GM13976 (cell line): ENCODE measurements around the gene MORN1.

Experiments used
- DNase-seq: peaks from one replicate; pipeline ENCODE4 v3.0.0; 2012; ENCODE audit warnings: low spot score
- CTCF ChIP-seq: IDR thresholded peaks from 2 replicates; pipeline ENCODE4 v1.5.1; 2012; ENCODE audit warnings: borderline replicate concordance, mild to moderate bottlenecking; ENCODE audit not compliant: insufficient read depth; ENCODE audit errors: extremely low read depth, missing control alignments, control extremely low read depth
- in situ Hi-C: fragments of 300-500 bp; cut with MboI; formaldehyde crosslinking; loops from one replicate; pipeline ENCODE4 v1.12.0; 2022; ENCODE audit warnings: low sequenced_read_pairs, mixed read lengths, inconsistent platforms; ENCODE audit not compliant: unreplicated experiment

Gene MORN1

GRCh38 chr1:2435746-2436355 lies 44.5 kb upstream of the MORN1 start:
- in situ Hi-C loops, result no loop called here
- no peak for TF ChIP-seq CTCF

GRCh38 chr1:2435091-2435490 lies 43.7 kb upstream of the MORN1 start:
- in situ Hi-C loops, result no loop called here
- no peak for DNase-seq
- TF ChIP-seq CTCF, result no peak

More at GRCh38 chr1:2435746-2436355, 44.5 kb upstream of the MORN1 start:
- DNase-seq, result no peak

- in situ Hi-C loops, result no loop called here
- no peak for TF ChIP-seq CTCF
- no peak for DNase-seq
Observed at GRCh38 chr1:2433936-2434655, 42.7 kb upstream of the MORN1 start.

GRCh38 chr1:2433196-2433595 lies 41.8 kb upstream of the MORN1 start:
- TF ChIP-seq CTCF, result no peak
- DNase-seq, result no peak
- in situ Hi-C loops, result no loop called here

GRCh38 chr1:2432441-2432844 lies 41.1 kb upstream of the MORN1 start:
- no peak for TF ChIP-seq CTCF
- in situ Hi-C loops, result no loop called here
- DNase-seq, result no peak

GRCh38 chr1:2431518-2431917 lies 40.2 kb upstream of the MORN1 start:
- DNase-seq, result no peak
- in situ Hi-C loops, result no loop called here
- no peak for TF ChIP-seq CTCF
